Measurements from ENCODE around the gene MYO19.
"Not testable (repeated sequence)": the region's sequence is repeated elsewhere in the genome, so short reads cannot be mapped to it uniquely, and the experiment has no call there.

Gene MYO19

GRCh38 chr17:36485805-36486203 is 48.9 kb downstream of the MYO19 start:
- Histone ChIP-seq H3K4me3 (ENCODE audit: low read depth, low read length) (peak overlapping the region; percentile 95), H3K4me1 (no peaks in the 10 kb centered on the region), H3K9me3 (peaks cover 3% of the 10 kb centered on the region), H3K36me3 (no peaks in the 10 kb centered on the region), H3K27me3 (peaks cover 11% of the 10 kb centered on the region)
- DNase-seq, result no peak
- no peak for TF ChIP-seq CTCF (IDR thresholded peaks at IDR 0.05; ENCODE audit: low read depth, low read length)

- Histone ChIP-seq H3K4me1 (no peaks in the 10 kb centered on the region), H3K36me3 (no peaks in the 10 kb centered on the region), H3K4me3 (ENCODE audit: low read depth, low read length) (no peak overlapping the region), H3K9me3 (peaks cover 3% of the 10 kb centered on the region), H3K27me3 (peaks cover 11% of the 10 kb centered on the region)
- no peak for TF ChIP-seq CTCF (IDR thresholded peaks at IDR 0.05; ENCODE audit: low read depth, low read length)
- DNase-seq, result no peak
Observed at GRCh38 chr17:36485027-36485426, 49.6 kb downstream of the MYO19 start.

- DNase-seq; H3K4me1 ChIP-seq; H3K9me3 ChIP-seq; H3K4me3 ChIP-seq (ENCODE audit: low read depth, low read length); H3K36me3 ChIP-seq: not testable (repeated sequence)
- H3K27me3 ChIP-seq, result peaks cover 17% of the 10 kb centered on the region
Observed at GRCh38 chr17:36484021-36484420, 50.6 kb downstream of the MYO19 start.

GRCh38 chr17:36482611-36483504 is 51.8 kb downstream of the MYO19 start:
- Histone ChIP-seq H3K36me3 (no peaks in the 10 kb centered on the region), H3K27me3 (peaks cover 17% of the 10 kb centered on the region), H3K9me3 (peaks cover 3% of the 10 kb centered on the region), H3K4me3 (ENCODE audit: low read depth, low read length) (no peak overlapping the region), H3K4me1 (no peaks in the 10 kb centered on the region)
- DNase-seq, result peak; percentile 88
- TF ChIP-seq CTCF (IDR thresholded peaks at IDR 0.05; ENCODE audit: low read depth, low read length), result peak; percentile 75

- peaks cover 26% of the 10 kb centered on the region for H3K27me3 ChIP-seq
- H3K36me3 ChIP-seq, result no peaks in the 10 kb centered on the region
- TF ChIP-seq CTCF (IDR thresholded peaks at IDR 0.05; ENCODE audit: low read depth, low read length), result no peak
Observed at GRCh38 chr17:36481829-36482228, 52.8 kb downstream of the MYO19 start.

GRCh38 chr17:36475346-36475970 is 59.2 kb downstream of the MYO19 start:
- no peaks in the 10 kb centered on the region for H3K9me3 ChIP-seq
- H3K36me3 ChIP-seq, result no peaks in the 10 kb centered on the region
- TF ChIP-seq CTCF (IDR thresholded peaks at IDR 0.05; ENCODE audit: low read depth, low read length), result no peak
- no peaks in the 10 kb centered on the region for H3K4me1 ChIP-seq
- no peak overlapping the region for H3K4me3 ChIP-seq (ENCODE audit: low read depth, low read length)
- DNase-seq, result no peak
- H3K27me3 ChIP-seq, result peaks cover 19% of the 10 kb centered on the region

More at GRCh38 chr17:36481829-36482228, 52.8 kb downstream of the MYO19 start:
- Histone ChIP-seq H3K9me3 (peaks cover 3% of the 10 kb centered on the region), H3K4me1 (no peaks in the 10 kb centered on the region), H3K4me3 (ENCODE audit: low read depth, low read length) (no peak overlapping the region)
- DNase-seq, result no peak
